ENCODE measurements around the gene TESK2.

- TF ChIP-seq, protein P1, sequence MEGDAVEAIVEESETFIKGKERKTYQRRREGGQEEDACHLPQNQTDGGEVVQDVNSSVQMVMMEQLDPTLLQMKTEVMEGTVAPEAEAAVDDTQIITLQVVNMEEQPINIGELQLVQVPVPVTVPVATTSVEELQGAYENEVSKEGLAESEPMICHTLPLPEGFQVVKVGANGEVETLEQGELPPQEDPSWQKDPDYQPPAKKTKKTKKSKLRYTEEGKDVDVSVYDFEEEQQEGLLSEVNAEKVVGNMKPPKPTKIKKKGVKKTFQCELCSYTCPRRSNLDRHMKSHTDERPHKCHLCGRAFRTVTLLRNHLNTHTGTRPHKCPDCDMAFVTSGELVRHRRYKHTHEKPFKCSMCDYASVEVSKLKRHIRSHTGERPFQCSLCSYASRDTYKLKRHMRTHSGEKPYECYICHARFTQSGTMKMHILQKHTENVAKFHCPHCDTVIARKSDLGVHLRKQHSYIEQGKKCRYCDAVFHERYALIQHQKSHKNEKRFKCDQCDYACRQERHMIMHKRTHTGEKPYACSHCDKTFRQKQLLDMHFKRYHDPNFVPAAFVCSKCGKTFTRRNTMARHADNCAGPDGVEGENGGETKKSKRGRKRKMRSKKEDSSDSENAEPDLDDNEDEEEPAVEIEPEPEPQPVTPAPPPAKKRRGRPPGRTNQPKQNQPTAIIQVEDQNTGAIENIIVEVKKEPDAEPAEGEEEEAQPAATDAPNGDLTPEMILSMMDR (IDR thresholded peaks at IDR 0.05): no peak
- TF ChIP-seq POLR2A (IDR thresholded peaks at IDR 0.05): no peak
Measured at GRCh38 chr1:45322486-45323040, 168.4 kb downstream of the TESK2 start.
